T47D (cell line): Measurements from ENCODE around the gene ADARB2.
A peak's percentile ranks its signal among the peaks of the same experiment; 100 is the strongest.
"Not testable (repeated sequence)": the region's sequence is repeated elsewhere in the genome, so short reads cannot be mapped to it uniquely, and the experiment has no call there.

Source experiments
- DNase-seq, 2 experiments: peaks; one replicate each; pipeline versions ENCODE4 v3.0.0 to v3.0.0-alpha.2; 2011 to 2012; ENCODE audit warnings: low read depth in 1 of 2, low spot score in 1 of 2
- JUND ChIP-seq: IDR thresholded peaks from 2 replicates; pipeline ENCODE4 v1.6.1; 2012; ENCODE audit warnings: low read depth
- in situ Hi-C: cut with HindIII; loops from 2 replicates; pipeline ENCODE4 v1.10.0; 2016; ENCODE audit warnings: low sequenced_read_pairs, low pct_unique_long_range_greater_than_20kb

Gene ADARB2

DNA sequence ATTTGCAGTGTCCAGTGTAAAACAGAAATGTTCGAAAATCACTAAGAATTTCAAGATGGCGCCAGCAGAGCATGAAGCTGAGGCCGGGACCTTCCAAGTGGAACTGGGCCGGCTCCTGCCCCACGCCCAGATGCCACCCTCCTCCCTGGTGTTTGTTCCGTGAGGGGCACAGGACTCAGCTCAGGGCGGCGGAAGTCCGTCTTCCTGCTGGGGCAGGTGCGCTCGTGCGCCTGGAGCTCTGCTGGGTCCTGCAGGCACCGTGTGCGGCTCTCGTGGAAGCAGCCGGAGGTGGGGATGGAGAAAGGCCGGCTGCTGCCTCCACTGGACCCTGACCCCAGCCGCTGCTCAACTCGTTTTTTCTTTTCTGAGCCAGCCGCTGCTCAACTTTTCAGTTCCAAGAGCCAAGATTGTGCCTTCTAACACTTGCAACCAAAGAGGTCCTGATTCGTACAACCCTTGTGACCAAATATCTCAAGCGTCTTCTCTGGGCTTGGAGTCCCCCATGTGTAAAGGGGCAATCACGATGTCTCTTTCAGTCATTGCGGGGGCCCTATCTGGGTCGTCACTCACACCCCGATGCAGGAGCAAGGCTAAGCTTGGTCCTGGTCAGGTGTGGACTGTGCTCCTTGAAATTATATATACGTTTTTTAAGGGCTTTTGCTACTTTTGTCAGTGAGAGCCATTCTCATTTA, 334.4 kb downstream of the ADARB2 start:
- in situ Hi-C loops: no loop called here
- DNase-seq: no peak

DNA sequence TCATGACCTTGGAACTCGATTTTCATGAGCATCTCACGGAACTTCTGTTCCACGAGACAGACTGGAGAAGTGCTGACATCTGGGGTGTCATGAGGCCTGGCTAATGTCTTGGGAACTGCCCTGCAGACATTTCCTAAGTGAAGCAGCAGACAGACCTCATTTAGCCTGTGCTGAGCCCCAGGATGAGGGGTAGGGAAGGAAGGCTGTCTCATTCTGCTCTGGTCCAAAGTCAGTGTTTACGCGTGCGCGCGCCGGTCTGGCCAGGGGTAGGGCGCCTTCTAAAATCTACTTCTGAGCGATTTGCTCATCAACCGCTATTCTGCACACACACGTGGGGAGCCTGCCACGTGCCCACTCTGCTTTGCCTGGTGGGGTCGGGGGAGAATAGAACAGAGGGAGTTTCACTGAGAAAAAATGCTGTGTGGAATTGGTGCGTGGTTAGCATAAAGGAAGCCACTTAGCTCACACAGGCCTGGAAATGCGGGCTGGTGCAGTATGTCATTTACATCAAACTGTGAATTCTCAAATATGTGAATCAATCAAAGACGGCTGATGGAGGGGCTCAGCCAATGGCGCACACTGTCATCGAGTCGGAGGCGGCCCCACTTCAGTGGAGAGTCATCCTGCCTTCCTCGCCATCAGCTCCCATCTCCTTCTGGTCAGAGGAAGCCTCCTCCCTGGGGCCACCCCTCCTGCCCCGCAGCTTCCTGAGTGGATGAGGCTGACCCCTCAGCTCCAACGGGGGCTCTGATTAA, 335.1 kb downstream of the ADARB2 start:
- DNase-seq: no peak
- no peak for TF ChIP-seq JUND
- in situ Hi-C loops: no loop called here

More for the DNA sequence above, 334.4 kb downstream of the ADARB2 start:
- no peak for TF ChIP-seq JUND

DNA sequence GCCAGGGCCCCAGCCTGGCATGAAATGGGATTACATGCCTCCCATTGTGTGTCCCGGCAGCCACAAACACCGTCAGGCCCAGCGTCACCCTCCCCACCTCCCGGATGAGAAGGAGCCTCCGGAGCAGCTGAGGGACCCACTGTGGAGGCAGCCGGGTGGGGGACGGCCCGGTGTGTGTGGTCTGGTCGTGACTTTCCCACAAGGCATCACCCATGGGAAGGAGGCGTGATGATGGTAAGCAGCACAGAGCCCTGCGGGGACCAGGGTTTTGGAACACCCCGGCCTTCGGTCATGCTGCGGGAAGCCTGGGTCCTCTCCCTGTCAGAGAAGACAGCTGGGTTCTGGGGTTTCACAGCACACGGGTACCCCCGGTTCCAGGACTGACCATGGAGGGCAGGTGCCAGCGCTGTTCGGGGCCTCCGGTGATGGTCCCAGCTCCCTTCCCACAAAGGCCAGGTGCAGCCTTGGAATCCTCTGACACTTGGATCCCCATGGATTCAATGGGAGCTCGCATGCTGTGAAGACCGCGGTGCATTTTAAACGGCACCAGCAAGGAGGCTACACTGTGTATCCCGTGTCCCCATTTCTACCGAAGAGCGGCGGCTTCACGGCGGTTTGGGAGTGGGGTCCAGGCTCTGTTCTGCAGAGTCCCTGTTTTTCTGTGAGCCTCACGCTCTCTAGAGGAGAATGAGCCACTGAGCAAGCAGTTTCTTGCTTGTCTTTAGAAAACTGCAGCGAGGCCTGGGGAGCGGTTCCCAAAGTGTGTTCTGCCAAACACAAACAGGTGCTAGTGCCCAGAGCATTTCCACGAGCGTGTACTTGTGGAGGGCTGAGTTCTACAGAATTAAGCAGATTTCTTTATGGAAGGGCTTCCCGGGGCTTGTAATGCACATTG, 336.0 kb downstream of the ADARB2 start:
- no peak for TF ChIP-seq JUND
- in situ Hi-C loops: no loop called here
- no peak for DNase-seq

DNA sequence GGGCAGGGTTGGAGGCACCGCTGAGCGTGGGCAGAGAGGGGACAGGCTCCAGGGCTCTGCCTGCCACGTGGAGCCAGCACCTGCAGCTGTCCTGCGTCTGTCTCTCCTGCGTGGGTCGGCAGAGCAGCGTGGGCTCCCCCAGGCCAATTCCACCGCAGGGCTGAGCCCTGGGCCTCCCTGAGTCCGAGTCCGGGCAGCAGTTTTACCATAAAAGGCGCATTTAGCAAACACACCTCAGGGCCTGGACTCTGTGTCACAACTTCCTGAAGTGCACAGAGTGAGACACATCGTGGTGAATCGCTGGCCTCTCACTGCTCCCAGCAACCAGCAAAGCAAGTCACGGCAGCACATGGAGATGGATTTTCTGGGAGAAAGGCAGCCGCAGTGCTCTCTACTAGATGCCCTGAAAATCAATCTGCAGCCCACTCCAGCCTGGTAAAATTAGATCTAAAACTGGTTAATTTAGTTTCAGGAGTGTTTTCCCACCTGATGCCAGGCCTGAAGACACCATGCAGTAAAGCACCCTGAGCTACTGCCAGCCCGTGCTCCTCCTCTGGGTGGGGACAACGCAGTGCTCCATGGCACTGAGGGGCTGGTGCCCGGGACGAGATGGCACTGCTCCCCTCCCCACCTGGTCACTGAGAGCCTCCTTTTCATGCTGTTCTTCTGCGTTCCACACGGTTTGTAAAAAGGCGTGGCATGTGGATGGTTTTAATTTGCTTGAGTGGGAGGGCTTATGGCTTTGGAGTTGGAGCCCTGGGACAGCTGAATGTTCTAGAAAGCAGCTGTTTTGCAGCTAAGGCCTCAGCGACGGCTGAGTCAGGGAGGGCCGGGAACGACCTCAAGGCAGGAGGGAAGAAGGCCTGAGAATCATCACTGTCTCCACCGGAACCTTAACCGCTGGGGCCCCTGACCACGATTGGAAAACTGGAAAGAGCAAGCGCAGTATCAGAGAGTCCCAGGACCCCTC, 336.9 kb downstream of the ADARB2 start:
- TF ChIP-seq JUND: no peak
- in situ Hi-C loops: no loop called here
- peak; percentile 73 to 89 for DNase-seq

DNA sequence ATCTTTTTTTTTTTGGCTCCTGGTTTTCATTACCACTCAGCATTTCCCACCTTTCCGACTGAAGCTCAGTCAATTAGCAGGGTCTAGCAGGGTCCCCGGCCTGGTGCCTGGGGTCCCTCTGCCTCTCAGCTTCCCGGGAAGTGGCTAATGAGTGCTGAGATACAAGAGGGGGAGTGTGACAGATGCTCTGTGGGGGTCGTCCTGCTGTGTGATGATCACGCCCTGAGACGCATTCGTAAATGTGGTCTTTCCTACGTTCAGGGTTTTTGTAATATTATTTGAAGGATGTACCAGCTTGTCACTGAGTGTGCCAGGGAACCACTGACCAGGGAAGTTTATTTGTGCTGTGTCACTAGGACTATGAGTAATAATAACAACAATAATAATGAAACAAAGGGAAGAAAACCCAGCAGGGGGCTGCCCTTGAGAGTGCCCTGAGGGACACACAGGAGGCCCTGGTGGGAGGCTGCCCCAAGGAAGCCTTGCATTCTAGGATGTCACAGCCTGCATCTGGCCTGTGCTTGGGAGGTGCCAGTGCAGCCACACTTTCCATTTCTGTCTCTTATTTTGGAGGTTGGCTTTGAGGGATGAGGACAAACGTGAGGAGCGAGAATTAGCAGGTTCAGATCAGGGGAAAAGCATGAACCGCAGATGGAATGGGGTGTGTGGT, 337.8 kb downstream of the ADARB2 start:
- no peak for DNase-seq
- in situ Hi-C loops: no loop called here
- TF ChIP-seq JUND: no peak

DNA sequence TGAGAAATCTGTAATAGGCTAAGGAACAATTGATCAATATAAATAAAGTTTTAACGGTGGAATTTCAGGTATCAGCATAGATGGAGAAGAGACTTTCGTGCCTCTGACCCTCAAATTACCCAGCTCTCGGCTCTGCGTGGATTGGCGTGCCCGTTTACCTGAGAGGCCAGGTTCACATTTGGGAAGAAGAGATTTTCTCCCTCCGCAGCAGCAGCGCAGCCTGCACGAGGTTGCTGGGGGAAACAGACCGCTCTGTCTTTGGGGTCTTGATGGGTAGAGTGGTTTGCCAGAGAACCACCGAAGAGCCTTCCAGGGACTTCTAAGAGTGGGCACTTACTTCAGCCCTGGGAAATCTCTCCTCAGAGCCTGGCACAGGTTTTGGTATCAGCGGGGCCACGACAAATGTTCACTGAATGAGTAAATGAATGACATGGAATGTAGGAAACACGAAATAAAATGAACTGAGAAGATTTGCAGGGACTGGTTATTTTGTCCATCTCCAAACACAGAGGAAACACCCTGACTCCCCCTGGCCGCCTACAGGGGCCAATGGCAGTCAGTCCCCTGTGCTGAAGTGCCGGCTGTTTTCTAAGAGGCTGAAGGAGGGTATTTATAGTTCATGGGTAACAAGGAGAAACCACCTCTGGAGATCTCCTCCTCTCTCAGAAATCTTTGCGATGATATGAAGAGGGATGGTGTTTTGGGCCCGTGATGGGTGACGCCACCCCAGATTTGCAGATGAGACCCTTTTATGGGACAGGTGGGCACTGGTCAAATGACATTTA, 338.5 kb downstream of the ADARB2 start:
- in situ Hi-C loops: no loop called here
- TF ChIP-seq JUND: no peak
- DNase-seq: no peak

DNA sequence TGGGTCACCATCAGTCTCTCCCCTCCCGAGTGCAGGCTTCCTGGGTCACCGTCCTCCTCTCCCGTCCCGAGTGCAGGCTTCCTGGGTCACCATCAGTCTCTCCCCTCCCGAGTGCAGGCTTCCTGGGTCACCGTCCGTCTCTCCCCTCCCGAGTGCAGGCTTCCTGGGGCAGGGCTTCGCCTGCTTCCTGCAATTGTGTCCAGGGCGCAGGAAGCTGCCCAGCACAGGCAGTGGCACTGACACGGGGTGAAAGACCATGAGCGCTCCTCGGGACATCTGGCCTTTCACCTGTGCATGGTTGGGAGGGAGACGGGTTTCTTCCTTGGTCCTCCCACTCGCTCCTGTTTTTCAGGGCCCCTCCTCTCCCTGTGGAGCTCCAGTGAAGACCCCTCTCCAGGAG, 339.2 kb downstream of the ADARB2 start:
- in situ Hi-C loops, DNase-seq: not testable (repeated sequence)

DNA sequence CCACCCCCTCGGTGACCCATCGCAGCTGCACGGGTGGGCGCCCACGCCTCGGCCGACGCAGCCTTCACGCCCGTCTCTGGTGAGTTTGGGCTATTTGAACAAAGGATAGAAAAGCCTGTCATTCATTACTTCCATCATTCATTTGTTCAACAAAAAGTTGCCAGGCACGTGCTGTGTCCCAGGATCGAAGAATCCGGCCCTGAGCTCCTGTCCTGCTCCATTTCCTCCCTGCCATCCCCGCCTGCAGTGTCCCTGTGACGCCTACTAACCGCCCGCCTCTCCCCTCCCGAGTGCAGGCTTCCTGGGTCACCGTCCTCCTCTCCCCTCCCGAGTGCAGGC, 341.1 kb downstream of the ADARB2 start:
- TF ChIP-seq JUND: no peak
- no peak for DNase-seq
- in situ Hi-C loops: no loop called here

DNA sequence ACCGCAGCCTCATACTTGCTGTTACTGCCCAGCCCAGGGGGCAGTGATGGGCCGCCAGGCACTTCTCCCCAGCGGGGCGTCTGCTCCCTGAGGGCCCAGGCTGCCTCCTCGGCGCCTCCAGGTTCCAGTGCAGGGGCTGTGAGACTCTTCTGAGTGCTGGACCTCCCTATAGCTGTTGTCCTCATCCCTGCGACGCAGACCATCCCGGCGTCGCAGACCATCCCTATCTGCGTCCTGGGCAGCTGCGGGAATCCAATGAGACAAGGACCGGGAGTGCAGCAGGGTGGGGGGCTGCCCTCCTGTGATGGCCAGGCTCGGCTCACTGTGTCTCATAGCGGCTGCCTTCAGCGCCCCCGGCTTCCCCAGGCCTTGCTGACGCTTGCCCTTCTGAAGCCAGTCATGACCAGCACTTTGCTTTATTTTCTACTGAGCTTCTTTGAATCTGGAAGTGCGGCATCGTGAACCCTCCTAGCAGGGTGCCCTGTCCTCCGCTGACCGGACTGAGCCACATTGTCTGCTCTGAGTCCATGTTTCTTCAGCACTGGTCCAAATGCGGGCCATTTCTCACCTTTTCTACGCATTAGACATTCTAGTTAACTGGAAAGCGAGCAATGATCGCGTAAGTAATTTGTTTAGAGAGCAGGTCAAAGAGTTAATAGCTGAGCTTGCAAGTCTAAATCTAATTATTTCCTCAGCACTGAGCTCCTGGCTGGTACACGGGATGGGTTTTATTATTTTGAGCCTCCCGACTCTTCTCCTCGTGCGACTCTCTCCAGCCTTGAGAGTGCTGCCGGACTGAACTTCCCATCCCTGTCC, 341.6 kb downstream of the ADARB2 start:
- TF ChIP-seq JUND: no peak
- in situ Hi-C loops: no loop called here
- DNase-seq: no peak

DNA sequence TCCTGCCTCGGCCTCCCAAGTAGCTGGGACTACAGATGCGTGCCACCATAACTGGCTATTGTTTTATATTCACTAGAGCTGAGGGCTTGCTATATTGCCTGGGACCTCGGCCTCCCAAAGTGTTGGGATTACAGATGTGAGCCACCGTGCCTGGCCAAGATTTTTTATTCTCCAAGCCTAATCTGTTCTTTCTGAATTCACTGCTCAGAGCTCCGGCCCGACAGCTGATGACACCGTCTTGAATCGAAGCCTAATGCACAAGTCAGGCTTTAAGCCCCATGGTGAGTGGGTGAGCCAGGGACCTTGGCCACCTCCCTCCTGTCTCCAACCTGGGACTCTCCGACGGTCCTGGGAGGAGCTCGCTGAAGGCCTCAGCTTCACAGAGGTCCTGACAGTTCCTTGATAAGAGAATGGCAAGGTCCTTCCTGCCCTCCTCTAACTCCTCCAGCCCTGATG, 342.3 kb downstream of the ADARB2 start:
- no peak for TF ChIP-seq JUND
- DNase-seq: no peak
- in situ Hi-C loops: no loop called here
